H9 (cell line): ENCODE results near the gene NTRK3. TPM values are rescaled to one million over a fixed set of nuclear protein-coding genes. Genes with fewer than 3 reads are reported as not detected.

Experiments
- DNase-seq: peaks from one replicate; pipeline ENCODE4 v3.0.0-alpha.2; 2017
- H2AFZ ChIP-seq: one replicate; pipeline ENCODE4 v1.6.1; 2013; ENCODE audit warnings: mild to moderate bottlenecking, low read length, control low read depth, moderate library complexity
- H2AK5ac ChIP-seq: 2 replicates; pipeline ENCODE4 v1.6.1; 2013; ENCODE audit warnings: low read length, control low read depth, mixed read lengths; ENCODE audit not compliant: insufficient read length
- H2BK120ac ChIP-seq: one replicate; pipeline ENCODE4 v1.6.1; 2013; ENCODE audit warnings: low read depth, mild to moderate bottlenecking, low read length, control low read depth, inconsistent platforms; ENCODE audit not compliant: poor library complexity, severe bottlenecking
- H2BK12ac ChIP-seq: 2 replicates; pipeline ENCODE4 v1.6.1; 2013; ENCODE audit warnings: low read length, control low read depth, mixed read lengths, low read depth; ENCODE audit not compliant: insufficient read length
- H2BK15ac ChIP-seq: 2 replicates; pipeline ENCODE4 v1.6.1; 2013; ENCODE audit warnings: low read depth, low read length, control low read depth
- H2BK20ac ChIP-seq: one replicate; pipeline ENCODE4 v1.6.1; 2013; ENCODE audit warnings: low read depth, mild to moderate bottlenecking, low read length, control low read depth, inconsistent platforms; ENCODE audit not compliant: poor library complexity, severe bottlenecking
- H2BK5ac ChIP-seq: 2 replicates; pipeline ENCODE4 v1.6.1; 2013; ENCODE audit warnings: low read length, control low read depth, mixed read lengths; ENCODE audit not compliant: insufficient read length
- H3K14ac ChIP-seq: 2 replicates; pipeline ENCODE4 v1.6.1; 2013; ENCODE audit warnings: low read length, control low read depth; ENCODE audit not compliant: insufficient read depth
- H3K18ac ChIP-seq: 2 replicates; pipeline ENCODE4 v1.6.1; 2013; ENCODE audit warnings: low read depth, mild to moderate bottlenecking, mixed read lengths, low read length, control low read depth; ENCODE audit not compliant: insufficient read length
- H3K23ac ChIP-seq: 2 replicates; pipeline ENCODE4 v1.6.1; 2013; ENCODE audit warnings: low read length, control low read depth, mixed read lengths, low read depth; ENCODE audit not compliant: insufficient read length
- H3K23me2 ChIP-seq: 2 replicates; pipeline ENCODE4 v1.6.1; 2013; ENCODE audit warnings: low read depth, mild to moderate bottlenecking, mixed read lengths, low read length, control low read depth; ENCODE audit not compliant: insufficient read length, poor library complexity, severe bottlenecking
- H3K27ac ChIP-seq: 2 replicates; pipeline ENCODE4 v1.5.1; 2013; ENCODE audit warnings: low read length, control low read depth, mixed read lengths, low read depth; ENCODE audit not compliant: insufficient read length
- H3K27me3 ChIP-seq: 2 replicates; pipeline ENCODE4 v1.6.1; 2013; ENCODE audit warnings: low read length, control low read depth, inconsistent platforms; ENCODE audit not compliant: insufficient read depth
- H3K4ac ChIP-seq: 2 replicates; pipeline ENCODE4 v1.6.1; 2013; ENCODE audit warnings: low read depth, mild to moderate bottlenecking, control low read depth, inconsistent platforms, low read length, moderate library complexity
- H3K4me1 ChIP-seq: 2 replicates; pipeline ENCODE4 v1.6.1; 2013; ENCODE audit warnings: low read length, control low read depth, inconsistent platforms; ENCODE audit not compliant: insufficient read depth
- H3K4me2 ChIP-seq: 2 replicates; pipeline ENCODE4 v1.6.1; 2013; ENCODE audit warnings: low read length, control low read depth, mixed read lengths; ENCODE audit not compliant: insufficient read length, insufficient read depth
- H3K56ac ChIP-seq: 2 replicates; pipeline ENCODE4 v1.6.1; 2013; ENCODE audit warnings: low read depth, mild to moderate bottlenecking, mixed read lengths, low read length, control low read depth; ENCODE audit not compliant: insufficient read length
- H3K79me1 ChIP-seq: 2 replicates; pipeline ENCODE4 v1.6.1; 2013; ENCODE audit warnings: low read depth, mild to moderate bottlenecking, moderate library complexity, low read length, control low read depth, inconsistent platforms; ENCODE audit not compliant: insufficient read depth, poor library complexity, severe bottlenecking
- H3K79me2 ChIP-seq: 2 replicates; pipeline ENCODE4 v1.6.1; 2013; ENCODE audit warnings: low read length, control low read depth, inconsistent platforms; ENCODE audit not compliant: insufficient read depth
- H3K9ac ChIP-seq: 2 replicates; pipeline ENCODE4 v1.6.1; 2013; ENCODE audit warnings: low read length, control low read depth, mixed read lengths; ENCODE audit not compliant: insufficient read length; ENCODE audit errors: extremely low read depth
- H3K9me3 ChIP-seq: one replicate; pipeline ENCODE4 v1.6.1; 2013; ENCODE audit warnings: low read depth, low read length, inconsistent platforms; ENCODE audit not compliant: control insufficient read depth
- H3T11ph ChIP-seq: one replicate; pipeline ENCODE4 v1.6.1; 2013; ENCODE audit warnings: mild to moderate bottlenecking, low read length, control low read depth, inconsistent platforms
- H4K20me1 ChIP-seq: one replicate; pipeline ENCODE4 v1.6.1; 2013; ENCODE audit not compliant: control insufficient read depth, insufficient read length, insufficient read depth
- H4K5ac ChIP-seq: 2 replicates; pipeline ENCODE4 v1.6.1; 2013; ENCODE audit warnings: low read depth, mild to moderate bottlenecking, mixed read lengths, low read length, control low read depth; ENCODE audit not compliant: insufficient read length
- H4K8ac ChIP-seq: replicated peaks from 2 replicates; pipeline ENCODE4 v1.6.1; 2013; ENCODE audit warnings: low read length, control low read depth, mixed read lengths, low read depth; ENCODE audit not compliant: insufficient read length
- H4K91ac ChIP-seq: 2 replicates; pipeline ENCODE4 v1.6.1; 2013; ENCODE audit warnings: low read depth, mild to moderate bottlenecking, moderate library complexity, mixed read lengths, low read length, control low read depth; ENCODE audit not compliant: insufficient read length
- H3K27ac Mint-ChIP-seq, 3 experiments: 2 replicates in 2 of 3; 3 replicates in 1 of 3; pipeline ENCODE4 v1.8.0; 2020 to 2021; ENCODE audit warnings: mixed read lengths in 3 of 3, mild to moderate bottlenecking in 1 of 3, moderate library complexity in 1 of 3
- H3K27me3 Mint-ChIP-seq: 2 replicates; pipeline ENCODE4 v1.8.0; 2021; ENCODE audit warnings: low read depth, mild to moderate bottlenecking, moderate library complexity, mixed read lengths
- H3K36me3 Mint-ChIP-seq, 3 experiments: 2 replicates in 2 of 3; 3 replicates in 1 of 3; pipeline ENCODE4 v1.8.0; 2020 to 2021; ENCODE audit warnings: low read depth in 3 of 3, mixed read lengths in 3 of 3; ENCODE audit not compliant: insufficient read depth in 1 of 3
- H3K4me1 Mint-ChIP-seq, 2 experiments: 2 replicates each; pipeline ENCODE4 v1.8.0; 2020; ENCODE audit warnings: mixed read lengths in 2 of 2
- H3K4me3 Mint-ChIP-seq, 2 experiments: 2 replicates in 1 of 2; 3 replicates in 1 of 2; pipeline ENCODE4 v1.8.0; 2020 to 2021; ENCODE audit warnings: mild to moderate bottlenecking in 2 of 2, mixed read lengths in 2 of 2, moderate library complexity in 1 of 2
- H3K9me3 Mint-ChIP-seq, 2 experiments: 2 replicates in 1 of 2; 3 replicates in 1 of 2; pipeline ENCODE4 v1.8.0; 2020; ENCODE audit warnings: mild to moderate bottlenecking in 2 of 2, mixed read lengths in 2 of 2, moderate library complexity in 1 of 2
- CTCF ChIP-seq: fragments of 200-600 bp; sonication (generic); conservative IDR thresholded peaks from 3 replicates; pipeline ENCODE4 v1.8.0; 2021; ENCODE audit warnings: antibody characterized with exemption, mild to moderate bottlenecking
- WGBS: extraction: QIAGEN DNeasy Blood & Tissue Kit; methylation state at CpG from one replicate; pipeline ENCODE4 v1.1.7; 2013; ENCODE audit warnings: missing lambda C conversion rate, low lambda C conversion rate, mixed read lengths; ENCODE audit not compliant: insufficient read length; ENCODE audit errors: extremely low coverage; 5-methylcytosine and 5-hydroxymethylcytosine counted together
- total RNA-seq: library from RNA; stranded (reverse); gene quantifications from 2 replicates; pipeline ENCODE4 v1.2.1, GENCODE V29; 2021

Gene NTRK3
- total RNA-seq, 1 experiment from 2014 or later = 2.5 TPM

GRCh38 chr15:87945246-87945645 is 311.3 kb downstream of the NTRK3 start:
- Histone ChIP-seq H4K5ac (no peak overlapping the region), H4K8ac (no peak overlapping the region), H3K27ac (no peak overlapping the region), H2BK12ac (no peak overlapping the region), H3K27me3 (no peaks in the 10 kb centered on the region), H3K4me2 (no peak overlapping the region), H3K79me2 (no peaks in the 10 kb centered on the region), H4K20me1 (no peaks in the 10 kb centered on the region), H3K18ac (no peak overlapping the region), H3K9me3 (no peaks in the 10 kb centered on the region), H3K23me2 (no peaks in the 10 kb centered on the region), H2BK15ac (no peak overlapping the region), H4K91ac (no peak overlapping the region), H2BK20ac (no peak overlapping the region), H3K79me1 (no peaks in the 10 kb centered on the region), H3K23ac (no peak overlapping the region), H3T11ph (no peak overlapping the region), H3K14ac (no peak overlapping the region), H2BK120ac (no peak overlapping the region), H3K56ac (no peak overlapping the region), H3K4me1 (no peaks in the 10 kb centered on the region), H3K9ac (no peak overlapping the region), H2AFZ (no peak overlapping the region), H3K4ac (no peak overlapping the region), H2BK5ac (no peak overlapping the region), H2AK5ac (no peak overlapping the region)
- H3K36me3 Mint-ChIP-seq = no peaks in the 10 kb centered on the region
- peaks cover 0 to 3% of the 10 kb centered on the region in 2 experiments; a peak in 3 of 4 replicates for H3K4me1 Mint-ChIP-seq
- no CpG with 5 or more reads among the region's 3 CpGs for WGBS
- H3K9me3 Mint-ChIP-seq = no peaks in the 10 kb centered on the region; a peak in 1 of 5 replicates
- TF ChIP-seq CTCF = no peak
- no peak overlapping the region for H3K27ac Mint-ChIP-seq
- H3K4me3 Mint-ChIP-seq = no peak overlapping the region
- peaks cover 4% of the 10 kb centered on the region for H3K27me3 Mint-ChIP-seq
- no peak for DNase-seq
